ENCODE data around the gene PTPN5. TPM values are rescaled to one million over a fixed set of nuclear protein-coding genes. Genes with fewer than 3 reads are reported as not detected.

The PTPN5 gene
- total RNA-seq, 4 donors from 2014 or later: 0.15 to 0.51 (median 0.39) TPM

DNA sequence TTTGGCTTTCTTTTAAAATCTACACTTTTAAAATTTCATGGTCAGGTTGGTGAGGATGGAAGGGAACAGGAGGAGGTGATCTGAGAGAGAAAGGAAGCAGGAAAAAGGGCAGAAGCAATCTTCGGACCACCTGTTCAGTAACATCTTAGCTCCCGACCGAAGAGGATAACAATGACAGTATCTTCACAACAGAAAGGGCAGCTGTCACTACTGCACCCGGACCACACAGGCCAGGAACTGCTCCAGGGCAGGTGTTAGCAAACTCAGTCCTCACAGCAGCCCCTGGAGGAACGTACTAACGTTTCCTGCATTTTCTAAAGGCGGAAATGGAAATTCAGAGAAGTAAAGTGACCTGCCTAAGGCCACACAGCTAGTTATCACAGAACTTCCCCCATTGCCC, 16.8 kb downstream of the PTPN5 start:
- H3K36me3 ChIP-seq: no peaks in the 10 kb centered on the region
- intact Hi-C loops (cut with DNase I; ENCODE audit: low total_unique reads): no loop called here
- no peaks in the 10 kb centered on the region for H3K27me3 ChIP-seq
- H3K4me3 ChIP-seq: no peak overlapping the region
- ATAC-seq (no peak), DNase-seq (no peak)
- no peaks in the 10 kb centered on the region for H3K9me3 ChIP-seq
- TF ChIP-seq, protein P1, sequence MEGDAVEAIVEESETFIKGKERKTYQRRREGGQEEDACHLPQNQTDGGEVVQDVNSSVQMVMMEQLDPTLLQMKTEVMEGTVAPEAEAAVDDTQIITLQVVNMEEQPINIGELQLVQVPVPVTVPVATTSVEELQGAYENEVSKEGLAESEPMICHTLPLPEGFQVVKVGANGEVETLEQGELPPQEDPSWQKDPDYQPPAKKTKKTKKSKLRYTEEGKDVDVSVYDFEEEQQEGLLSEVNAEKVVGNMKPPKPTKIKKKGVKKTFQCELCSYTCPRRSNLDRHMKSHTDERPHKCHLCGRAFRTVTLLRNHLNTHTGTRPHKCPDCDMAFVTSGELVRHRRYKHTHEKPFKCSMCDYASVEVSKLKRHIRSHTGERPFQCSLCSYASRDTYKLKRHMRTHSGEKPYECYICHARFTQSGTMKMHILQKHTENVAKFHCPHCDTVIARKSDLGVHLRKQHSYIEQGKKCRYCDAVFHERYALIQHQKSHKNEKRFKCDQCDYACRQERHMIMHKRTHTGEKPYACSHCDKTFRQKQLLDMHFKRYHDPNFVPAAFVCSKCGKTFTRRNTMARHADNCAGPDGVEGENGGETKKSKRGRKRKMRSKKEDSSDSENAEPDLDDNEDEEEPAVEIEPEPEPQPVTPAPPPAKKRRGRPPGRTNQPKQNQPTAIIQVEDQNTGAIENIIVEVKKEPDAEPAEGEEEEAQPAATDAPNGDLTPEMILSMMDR (IDR thresholded peaks at IDR 0.05 in 4 of 5, conservative IDR thresholded peaks at IDR 0.05 in 1 of 5): no peak
- no peak for TF ChIP-seq POLR2A (IDR thresholded peaks at IDR 0.05)
- in situ Hi-C loops (cut with MboI; ENCODE audit: low sequenced_read_pairs in 4 of 4): no loop called here
- H3K27ac ChIP-seq: no peak overlapping the region
- H3K4me1 ChIP-seq: no peaks in the 10 kb centered on the region

DNA sequence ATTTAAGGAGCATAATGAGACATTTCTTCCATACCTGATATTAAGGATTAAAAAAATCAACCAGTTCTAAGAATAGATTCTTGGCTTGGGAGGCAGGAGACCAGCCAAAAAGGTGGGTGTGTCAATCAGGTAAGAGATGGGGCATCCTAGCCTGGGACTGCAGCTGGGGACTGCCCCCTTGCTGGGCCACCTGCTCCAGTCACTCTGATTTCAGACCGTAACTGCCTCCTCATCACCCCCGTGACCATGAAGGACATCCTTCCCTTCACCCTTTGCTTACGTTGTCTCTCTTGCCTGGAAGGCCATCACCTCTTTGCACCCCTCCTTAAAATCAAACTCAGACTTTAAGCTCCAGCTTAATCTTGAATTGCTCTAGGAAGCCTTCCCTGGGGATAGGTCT, 17.9 kb downstream of the PTPN5 start:
- no peak for DNase-seq
- Histone ChIP-seq H3K27me3 (no peaks in the 10 kb centered on the region), H3K4me1 (no peaks in the 10 kb centered on the region), H3K4me3 (no peak overlapping the region), H3K9me3 (no peaks in the 10 kb centered on the region), H3K27ac (no peak overlapping the region), H3K36me3 (no peaks in the 10 kb centered on the region)
- no peak for ATAC-seq
- no peak for TF ChIP-seq POLR2A (IDR thresholded peaks at IDR 0.05)
- TF ChIP-seq, protein P1 (IDR thresholded peaks at IDR 0.05 in 4 of 5, conservative IDR thresholded peaks at IDR 0.05 in 1 of 5): no peak
- intact Hi-C loops (cut with DNase I; ENCODE audit: low total_unique reads): no loop called here
- in situ Hi-C loops (cut with MboI; ENCODE audit: low sequenced_read_pairs in 4 of 4): no loop called here

DNA sequence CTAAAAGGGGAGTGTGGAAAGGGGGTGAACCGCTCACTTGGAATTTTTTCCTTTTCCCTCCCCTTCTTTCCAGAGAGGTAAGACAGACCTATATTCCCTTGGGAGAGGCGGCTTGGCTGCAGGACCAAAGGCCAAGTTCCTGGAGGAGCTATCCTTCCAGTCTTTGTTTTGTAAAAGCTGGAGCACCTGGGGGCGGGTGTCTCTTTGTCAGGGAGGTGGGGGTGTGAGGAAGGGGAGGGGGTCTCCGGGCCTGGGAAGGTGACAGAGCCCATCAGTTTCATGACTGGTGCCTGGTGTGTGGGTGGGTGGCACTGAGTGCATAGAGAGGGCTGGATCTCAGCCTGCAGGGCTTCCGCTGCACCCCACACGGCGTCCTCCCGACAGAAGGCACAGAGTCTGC, 18.5 kb downstream of the PTPN5 start:
- intact Hi-C loops (cut with DNase I; ENCODE audit: low total_unique reads): no loop called here

DNA sequence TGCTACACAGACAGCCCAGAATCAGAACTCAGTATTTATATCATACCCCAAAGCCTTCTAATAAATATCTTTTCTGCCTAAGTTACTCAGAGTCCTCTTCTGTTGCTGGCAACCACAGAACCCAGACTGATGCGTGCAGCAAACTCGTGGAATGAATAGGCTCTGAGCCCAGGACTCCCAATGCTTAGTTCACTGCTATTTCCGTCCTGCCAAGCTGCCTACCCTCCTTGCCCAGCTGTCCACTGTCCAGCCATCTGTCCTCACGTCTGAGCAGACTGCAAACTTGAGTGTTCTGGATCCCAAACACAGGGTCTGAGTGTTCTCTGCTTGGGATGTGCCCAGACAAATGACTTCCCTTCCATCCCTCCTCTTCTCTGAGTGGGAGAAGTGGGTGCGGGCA, 19.4 kb downstream of the PTPN5 start:
- ATAC-seq (no peak), DNase-seq (no peak)
- H3K36me3 ChIP-seq: no peaks in the 10 kb centered on the region
- H3K27ac ChIP-seq: no peak overlapping the region
- no peak for TF ChIP-seq POLR2A (IDR thresholded peaks at IDR 0.05)
- TF ChIP-seq, protein P1 (IDR thresholded peaks at IDR 0.05 in 4 of 5, conservative IDR thresholded peaks at IDR 0.05 in 1 of 5): no peak
- intact Hi-C loops (cut with DNase I; ENCODE audit: low total_unique reads): no loop called here
- in situ Hi-C loops (cut with MboI; ENCODE audit: low sequenced_read_pairs in 4 of 4): no loop called here
- no peak overlapping the region for H3K4me3 ChIP-seq
- H3K27me3 ChIP-seq: no peaks in the 10 kb centered on the region
- no peaks in the 10 kb centered on the region for H3K9me3 ChIP-seq
- no peaks in the 10 kb centered on the region for H3K4me1 ChIP-seq

More for the DNA sequence above, 18.5 kb downstream of the PTPN5 start:
- ATAC-seq: no peak
- no peaks in the 10 kb centered on the region for H3K36me3 ChIP-seq
- H3K9me3 ChIP-seq: no peaks in the 10 kb centered on the region
- H3K27me3 ChIP-seq: no peaks in the 10 kb centered on the region
- in situ Hi-C loops (cut with MboI; ENCODE audit: low sequenced_read_pairs in 4 of 4): no loop called here
- no peak for TF ChIP-seq POLR2A (IDR thresholded peaks at IDR 0.05)
- TF ChIP-seq, protein P1 (IDR thresholded peaks at IDR 0.05 in 4 of 5, conservative IDR thresholded peaks at IDR 0.05 in 1 of 5): no peak
- H3K27ac ChIP-seq: no peak overlapping the region
- DNase-seq: no peak
- H3K4me3 ChIP-seq: no peak overlapping the region
- no peaks in the 10 kb centered on the region for H3K4me1 ChIP-seq
